GM19351 (cell line): ENCODE measurements around the gene FRG2B.
"Not testable (repeated sequence)": the region's sequence is repeated elsewhere in the genome, so short reads cannot be mapped to it uniquely, and the experiment has no call there.

Experiments
- ATAC-seq: cut with Tn5 transposase; IDR thresholded peaks from one replicate; pipeline ENCODE4 v1.9.1; 2021; ENCODE audit warnings: mild to moderate bottlenecking, moderate library complexity; ENCODE audit not compliant: unreplicated experiment

The FRG2B gene

DNA sequence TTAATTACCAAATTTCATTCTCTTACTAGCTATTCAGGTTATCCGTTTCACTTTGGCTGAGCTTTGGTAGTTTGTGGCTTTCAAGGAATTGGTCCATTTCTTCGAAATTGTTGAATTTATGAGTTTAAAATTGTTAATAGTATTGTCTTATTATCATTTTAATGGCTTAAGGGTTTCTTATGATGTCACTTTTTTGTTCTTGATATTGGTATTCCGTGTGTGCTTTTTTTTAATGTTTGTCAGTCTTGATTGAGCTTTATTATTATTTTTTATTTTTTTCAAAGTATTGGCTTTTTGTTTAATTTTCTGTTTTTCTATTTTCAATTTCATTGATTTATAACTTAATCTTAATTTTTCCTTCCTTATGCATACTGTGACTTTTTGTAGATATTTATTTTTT lies 25.9 kb downstream of the FRG2B start:
- ATAC-seq: no peak

- ATAC-seq: not testable (repeated sequence)
Measured at GRCh38 chr10:133599869-133600268, 26.7 kb downstream of the FRG2B start.

- ATAC-seq: no peak
Measured at GRCh38 chr10:133592716-133593115, 33.9 kb downstream of the FRG2B start.

DNA sequence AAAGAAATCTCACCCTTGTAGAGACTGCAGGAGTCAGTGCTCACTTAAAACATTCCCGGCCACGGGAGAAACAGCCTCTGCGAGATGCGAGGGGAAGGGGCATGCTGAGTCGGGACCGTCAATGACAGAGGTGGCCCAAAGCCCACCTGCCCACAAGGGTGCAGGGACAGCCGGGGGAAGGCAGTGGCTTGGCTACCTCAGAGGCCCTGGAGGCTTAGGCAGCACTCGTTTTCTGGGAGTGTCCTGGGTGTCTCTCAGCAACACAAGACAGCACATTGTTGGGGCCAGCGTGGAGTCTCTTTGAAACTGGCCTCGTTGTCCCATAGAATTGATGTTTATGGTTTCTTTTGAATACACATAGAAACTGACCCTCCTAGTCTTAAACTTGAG lies 35.6 kb downstream of the FRG2B start:
- no peak for ATAC-seq

- no peak for ATAC-seq
Measured at GRCh38 chr10:133590226-133590969, 36.2 kb downstream of the FRG2B start.

- not testable (repeated sequence) for ATAC-seq
Measured at GRCh38 chr10:133577037-133577436, 49.6 kb downstream of the FRG2B start.
